Mesothelial cell of epicardium (in vitro differentiated cells): Measurements from ENCODE around the gene TAF1C. TPM values are rescaled to one million over a fixed set of nuclear protein-coding genes. Genes with fewer than 3 reads are reported as not detected.

Source experiments
- DNase-seq, 2 experiments: peaks; one replicate each; pipeline ENCODE4 v3.0.0; 2021; ENCODE audit warnings: low spot score in 2 of 2; ENCODE audit not compliant: unreplicated experiment in 2 of 2
- H3K27ac Mint-ChIP-seq: 2 replicates; pipeline ENCODE4 v1.8.0; 2021; ENCODE audit warnings: mixed read lengths
- H3K27me3 Mint-ChIP-seq: 2 replicates; pipeline ENCODE4 v1.8.0; 2021; ENCODE audit warnings: low read depth, mixed read lengths
- H3K36me3 Mint-ChIP-seq: 2 replicates; pipeline ENCODE4 v1.8.0; 2021; ENCODE audit warnings: mixed read lengths
- H3K4me1 Mint-ChIP-seq: 2 replicates; pipeline ENCODE4 v1.8.0; 2021; ENCODE audit warnings: mixed read lengths
- H3K4me3 Mint-ChIP-seq: 2 replicates; pipeline ENCODE4 v1.8.0; 2021; ENCODE audit warnings: mild to moderate bottlenecking, moderate library complexity, mixed read lengths
- H3K9me3 Mint-ChIP-seq: 2 replicates; pipeline ENCODE4 v1.8.0; 2021; ENCODE audit warnings: mixed read lengths
- CTCF ChIP-seq: fragments of 200-600 bp; sonication (generic); IDR thresholded peaks from one replicate; pipeline ENCODE4 v1.5.0; 2021; ENCODE audit warnings: antibody characterized with exemption; ENCODE audit not compliant: unreplicated experiment
- total RNA-seq: library from RNA; stranded (reverse); gene quantifications from 3 replicates; pipeline ENCODE4 v1.2.1, GENCODE V29; 2021

The TAF1C gene
- total RNA-seq, 1 donor from 2014 or later, result 88.6 TPM

GRCh38 chr16:84225126-84225525 lies 38.3 kb upstream of the TAF1C start:
- H3K27me3 Mint-ChIP-seq, result no peaks in the 10 kb centered on the region
- TF ChIP-seq CTCF, result no peak
- no peak overlapping the region for H3K4me3 Mint-ChIP-seq
- no peaks in the 10 kb centered on the region for H3K9me3 Mint-ChIP-seq
- DNase-seq, result no peak
- no peak overlapping the region for H3K27ac Mint-ChIP-seq
- peaks cover 3% of the 10 kb centered on the region for H3K4me1 Mint-ChIP-seq
- H3K36me3 Mint-ChIP-seq, result no peaks in the 10 kb centered on the region

- Mint-ChIP-seq H3K9me3 (no peaks in the 10 kb centered on the region), H3K4me1 (peaks cover 3% of the 10 kb centered on the region), H3K27me3 (no peaks in the 10 kb centered on the region), H3K4me3 (no peak overlapping the region), H3K36me3 (no peaks in the 10 kb centered on the region), H3K27ac (no peak overlapping the region)
- no peak for DNase-seq
- no peak for TF ChIP-seq CTCF
Measured at GRCh38 chr16:84224554-84224953, 37.7 kb upstream of the TAF1C start.

GRCh38 chr16:84223456-84223855 lies 36.6 kb upstream of the TAF1C start:
- no peak overlapping the region for H3K27ac Mint-ChIP-seq
- no peaks in the 10 kb centered on the region for H3K27me3 Mint-ChIP-seq
- TF ChIP-seq CTCF, result no peak
- H3K4me3 Mint-ChIP-seq, result no peak overlapping the region
- no peaks in the 10 kb centered on the region for H3K36me3 Mint-ChIP-seq
- H3K9me3 Mint-ChIP-seq, result no peaks in the 10 kb centered on the region
- DNase-seq, result no peak
- peaks cover 9% of the 10 kb centered on the region for H3K4me1 Mint-ChIP-seq

- no peaks in the 10 kb centered on the region for H3K27me3 Mint-ChIP-seq
- no peak for TF ChIP-seq CTCF
Measured at GRCh38 chr16:84220851-84221250, 34.0 kb upstream of the TAF1C start.

GRCh38 chr16:84218956-84219355 lies 32.1 kb upstream of the TAF1C start:
- DNase-seq, result no peak
- Mint-ChIP-seq H3K4me3 (no peak overlapping the region), H3K36me3 (no peaks in the 10 kb centered on the region), H3K4me1 (peaks cover 6% of the 10 kb centered on the region), H3K27me3 (no peaks in the 10 kb centered on the region), H3K9me3 (no peaks in the 10 kb centered on the region), H3K27ac (no peak overlapping the region)
- TF ChIP-seq CTCF, result no peak

More at GRCh38 chr16:84220851-84221250, 34.0 kb upstream of the TAF1C start:
- H3K27ac Mint-ChIP-seq, result no peak overlapping the region
- H3K4me3 Mint-ChIP-seq, result no peak overlapping the region
- no peak for DNase-seq
- no peaks in the 10 kb centered on the region for H3K9me3 Mint-ChIP-seq
- H3K4me1 Mint-ChIP-seq, result peaks cover 6% of the 10 kb centered on the region
- no peaks in the 10 kb centered on the region for H3K36me3 Mint-ChIP-seq
